GM19438 (cell line): ENCODE data around the gene TMEM86B.
"Not testable (repeated sequence)": the region's sequence is repeated elsewhere in the genome, so short reads cannot be mapped to it uniquely, and the experiment has no call there.

ENCODE experiments used
- ATAC-seq: cut with Tn5 transposase; IDR thresholded peaks from one replicate; pipeline ENCODE4 v1.9.1; 2021; ENCODE audit warnings: low read depth; ENCODE audit not compliant: unreplicated experiment

TMEM86B gene

GRCh38 chr19:55242517-55242916 lies 14.0 kb upstream of the TMEM86B start:
- no peak for ATAC-seq

- no peak for ATAC-seq
Measured at GRCh38 chr19:55241935-55242464, 13.4 kb upstream of the TMEM86B start.

GRCh38 chr19:55241143-55241934 lies 12.8 kb upstream of the TMEM86B start:
- no peak for ATAC-seq

GRCh38 chr19:55240713-55241020 lies 12.1 kb upstream of the TMEM86B start:
- ATAC-seq, result no peak

GRCh38 chr19:55239004-55239403 lies 10.4 kb upstream of the TMEM86B start:
- ATAC-seq, result no peak

- no peak for ATAC-seq
Measured at GRCh38 chr19:55238030-55238429, 9.5 kb upstream of the TMEM86B start.

GRCh38 chr19:55232986-55233385 lies 4.4 kb upstream of the TMEM86B start:
- no peak for ATAC-seq

- ATAC-seq, result no peak
Measured at GRCh38 chr19:55232286-55232602, 3.7 kb upstream of the TMEM86B start.

GRCh38 chr19:55231391-55232285 lies 3.1 kb upstream of the TMEM86B start:
- no peak for ATAC-seq

GRCh38 chr19:55230780-55231179 lies 2.2 kb upstream of the TMEM86B start:
- ATAC-seq, result no peak

GRCh38 chr19:55230329-55230728 lies 1.8 kb upstream of the TMEM86B start:
- no peak for ATAC-seq

- no peak for ATAC-seq
Measured at GRCh38 chr19:55229789-55230182, 1.2 kb upstream of the TMEM86B start.

- no peak for ATAC-seq
Measured at GRCh38 chr19:55229145-55229788, 704 bp upstream of the TMEM86B start.

GRCh38 chr19:55228015-55228391 lies 560 bp downstream of the TMEM86B start:
- no peak for ATAC-seq

- no peak for ATAC-seq
Measured at GRCh38 chr19:55227241-55228014, 1.1 kb downstream of the TMEM86B start.

GRCh38 chr19:55226788-55227187 lies 1.8 kb downstream of the TMEM86B start:
- ATAC-seq, result no peak

- no peak for ATAC-seq
Measured at GRCh38 chr19:55226273-55226672, 2.3 kb downstream of the TMEM86B start.

GRCh38 chr19:55225415-55225958 lies 3.1 kb downstream of the TMEM86B start:
- ATAC-seq, result no peak

- not testable (repeated sequence) for ATAC-seq
Measured at GRCh38 chr19:55224679-55225414, 3.7 kb downstream of the TMEM86B start.
